K562 (cell line): ENCODE results near the gene CDH2. TPM values are rescaled to one million over a fixed set of nuclear protein-coding genes. Genes with fewer than 3 reads are reported as not detected.

Source experiments
- ATAC-seq: fragments of 200-7000 bp; cut with Tn5 transposase; 3 replicates; pipeline ENCODE4 v1.9.1; 2020; ENCODE audit warnings: moderate library complexity
- BruUV-seq: library from RNA; stranded (reverse); fragments of 400-500 nt; replicated peaks from 2 replicates; lab custom pipeline; 2021; lab: Mats Ljungman, UMichigan
- CTCF ChIA-PET: fragments of 300-600 bp; formaldehyde crosslinking; extraction: SDS; loops from one replicate; lab custom pipeline; 2021; ENCODE audit warnings: low intra/inter-chr PET ratio; lab: Yijun Ruan, JAX
- POLR2A ChIA-PET: fragments of 300-600, 350-650 bp; sonication (Branson Sonifier 250); formaldehyde crosslinking; extraction: SDS; loops from one replicate; lab custom pipeline; 2021; ENCODE audit warnings: antibody characterized with exemption, inconsistent platforms; lab: Yijun Ruan, JAX
- DNase-seq, 4 experiments: peaks; one replicate each; pipeline versions ENCODE4 v3.0.0 to v3.0.0-alpha.2; 2011 to 2018; ENCODE audit warnings: low spot score in 3 of 4, mixed read lengths in 3 of 4; ENCODE audit errors: extremely low read depth in 1 of 4
- FAIRE-seq: peaks from 2 replicates; lab custom pipeline; 2011; peaks lifted over from hg19 to GRCh38; lab: Jason Lieb, UNC
- H2AFZ ChIP-seq: 2 replicates; pipeline ENCODE4 v1.6.0; 2011; ENCODE audit warnings: low read depth, low read length, control low read depth, inconsistent platforms
- H3K27ac ChIP-seq: fragments of 200-600 bp; 3 replicates; pipeline ENCODE4 v1.8.0; 2011; ENCODE audit warnings: low read depth, mild to moderate bottlenecking, control low read depth, inconsistent platforms, low read length, moderate library complexity, mixed read lengths; ENCODE audit errors: extremely low read depth
- H3K27me3 ChIP-seq, 2 experiments: fragments of 300-600 bp in 1 of 2; 2 replicates in 1 of 2; 3 replicates in 1 of 2; pipeline versions ENCODE4 v1.6.0 to v1.8.0; 2011; ENCODE audit warnings: inconsistent platforms in 2 of 2, low read length in 2 of 2, mild to moderate bottlenecking in 1 of 2, mixed read lengths in 1 of 2, moderate library complexity in 1 of 2; ENCODE audit not compliant: control insufficient read depth in 2 of 2, insufficient read depth in 2 of 2
- H3K36me3 ChIP-seq: fragments of 300-600 bp; 3 replicates; pipeline ENCODE4 v1.8.0; 2011; ENCODE audit warnings: mild to moderate bottlenecking, low read length, inconsistent platforms; ENCODE audit not compliant: control insufficient read depth, insufficient read depth
- H3K4me1 ChIP-seq, 2 experiments: fragments of 200-600 bp in 1 of 2; replicated peaks in 1 of 2; 2 replicates in 1 of 2; 3 replicates in 1 of 2; pipeline versions ENCODE4 v1.5.1 to v1.8.0; 2011; ENCODE audit warnings: inconsistent platforms in 2 of 2, low read length in 2 of 2, mild to moderate bottlenecking in 1 of 2, mixed read lengths in 1 of 2, moderate library complexity in 1 of 2; ENCODE audit not compliant: control insufficient read depth in 2 of 2, insufficient read depth in 2 of 2
- H3K4me2 ChIP-seq: 2 replicates; pipeline ENCODE4 v1.6.1; 2011; ENCODE audit warnings: low read length, control low read depth, inconsistent platforms, mixed read lengths; ENCODE audit not compliant: insufficient read depth
- H3K4me3 ChIP-seq: fragments of 200-600 bp; sonication (generic), shearing (Covaris generic); 2 replicates; pipeline ENCODE4 v1.5.1; 2016; ENCODE audit warnings: control low read depth, inconsistent platforms
- H3K79me2 ChIP-seq: fragments of 200-600 bp; 3 replicates; pipeline ENCODE4 v1.8.0; 2011; ENCODE audit warnings: low read length, inconsistent platforms; ENCODE audit not compliant: control insufficient read depth, insufficient read depth
- H3K9ac ChIP-seq, 2 experiments: 2 replicates each; pipeline versions ENCODE4 v1.6.0 to v1.6.1; 2011; ENCODE audit warnings: low read depth in 2 of 2, low read length in 2 of 2, control low read depth in 1 of 2, inconsistent platforms in 1 of 2, mild to moderate bottlenecking in 1 of 2, mixed read lengths in 1 of 2; ENCODE audit not compliant: insufficient read depth in 1 of 2
- H3K9me1 ChIP-seq: one replicate; pipeline ENCODE4 v1.6.0; 2011; ENCODE audit warnings: inconsistent platforms, mild to moderate bottlenecking, low read length, moderate library complexity; ENCODE audit not compliant: control insufficient read depth, insufficient read depth
- H3K9me3 ChIP-seq: replicated peaks from 2 replicates; pipeline ENCODE4 v1.5.1; 2011; ENCODE audit warnings: low read depth, low read length, inconsistent platforms; ENCODE audit not compliant: control insufficient read depth, insufficient read depth
- H4K20me1 ChIP-seq: replicated peaks from 2 replicates; pipeline ENCODE4 v1.6.1; 2011; ENCODE audit warnings: low read length, inconsistent platforms, mixed read lengths; ENCODE audit not compliant: control insufficient read depth, insufficient read depth
- ASH1L ChIP-seq: fragments of 450-650 bp; IDR thresholded peaks from 2 replicates; pipeline ENCODE4 v1.6.1; 2018; ENCODE audit warnings: borderline replicate concordance, mild to moderate bottlenecking, low read depth; ENCODE audit not compliant: partially characterized antibody
- ELF4 ChIP-seq: fragments of 450-650 bp; formaldehyde crosslinking; IDR thresholded peaks from 2 replicates; pipeline ENCODE4 v1.4.0; 2022; ENCODE audit warnings: missing genetic modification characterization
- KDM1A ChIP-seq, 2 experiments: fragments of 450-650 bp; IDR thresholded peaks; 2 replicates each; pipeline ENCODE4 v1.6.1; 2016; ENCODE audit warnings: mild to moderate bottlenecking in 2 of 2
- NCOA4 ChIP-seq: fragments of 450-650 bp; IDR thresholded peaks from 2 replicates; pipeline ENCODE4 v1.6.1; 2018; ENCODE audit warnings: mild to moderate bottlenecking; ENCODE audit not compliant: partially characterized antibody
- RNF2 ChIP-seq: sonication (generic); IDR thresholded peaks from 2 replicates; pipeline ENCODE4 v1.6.1; 2016
- THRB ChIP-seq: fragments of 450-650 bp; formaldehyde crosslinking; conservative IDR thresholded peaks from 2 replicates; pipeline ENCODE4 v1.4.0; 2022; ENCODE audit warnings: mild to moderate bottlenecking, missing genetic modification characterization
- ZBTB1 ChIP-seq: sonication (generic); formaldehyde crosslinking; IDR thresholded peaks from 2 replicates; pipeline ENCODE4 v1.8.1; 2023; ENCODE audit warnings: missing genetic modification reagents, low read depth, mild to moderate bottlenecking, borderline replicate concordance
- ZNF445 ChIP-seq: fragments of 250-450 bp; sonication (Bioruptor Pico); IDR thresholded peaks from 2 replicates; pipeline ENCODE4 v1.4.0; 2020; ENCODE audit warnings: low read depth, mild to moderate bottlenecking, moderate library complexity
- ZNF507 ChIP-seq: conservative IDR thresholded peaks from 2 replicates; pipeline ENCODE4 v1.6.1; 2017; ENCODE audit warnings: missing genetic modification characterization, missing compliant biosample characterization
- ZNF551 ChIP-seq: fragments of 250-450 bp; sonication (Bioruptor Pico); IDR thresholded peaks from 2 replicates; pipeline ENCODE4 v1.5.0; 2021; ENCODE audit warnings: mild to moderate bottlenecking, moderate library complexity
- ZNF77 ChIP-seq: fragments of 250-450 bp; sonication (Bioruptor Pico); IDR thresholded peaks from 2 replicates; pipeline ENCODE4 v1.5.0; 2020
- whole genome bisulfite sequencing: fragments of 100-300 bp; shearing (Covaris generic); methylation state at CpG from one replicate; pipeline ENCODE4 v1.1.6; 2016; ENCODE audit warnings: low coverage, mixed read lengths; ENCODE audit not compliant: insufficient coverage; ENCODE audit errors: missing lambda C conversion rate; 5-methylcytosine and 5-hydroxymethylcytosine counted together
- in situ Hi-C: fragments of 300-500 bp; cut with MboI; formaldehyde crosslinking; loops from 4 replicates; pipeline ENCODE4 v1.15.0; 2018; ENCODE audit warnings: inconsistent platforms, mixed read lengths
- intact Hi-C: fragments of 100-400 bp; cut with micrococcal nuclease; formaldehyde crosslinking; loops from 2 replicates; pipeline ENCODE4 v1.14.2; 2022
- polyA plus RNA-seq, 8 experiments: library from polyadenylated mRNA; depleted of rRNA in 4 of 8; stranded (reverse) in 5 of 8; unstranded in 3 of 8; fragments of >200 nt; fragmentation: Nextera tagmentation in 2 of 8; fragmentation: Illumina TruSeq in 1 of 8; extraction: Ambion mirVana in 2 of 8; extraction: Trizol in 1 of 8; gene quantifications; 2 replicates each; pipeline versions ENCODE4 v1.2.1 to v1.2.3, GENCODE V29; 2011 to 2014; ENCODE audit warnings: inconsistent platforms in 1 of 8, missing spikeins in 1 of 8
- total RNA-seq, 7 experiments: library from RNA; depleted of rRNA in 6 of 7; stranded (reverse); fragments of >200 nt in 6 of 7; fragmentation: Illumina TruSeq in 2 of 7; extraction: Trizol in 2 of 7; gene quantifications; 2 replicates each; pipeline versions ENCODE4 v1.2.1 to v1.2.3, GENCODE V29; 2011 to 2021; ENCODE audit warnings: low replicate concordance in 1 of 7
- TF ChIP-seq, protein P1 (sequence below): fragments of 200-800 bp; sonication (Bioruptor generic); IDR thresholded peaks from 2 replicates; pipeline ENCODE4 v1.6.1; 2016; ENCODE audit warnings: missing genetic modification characterization, missing compliant biosample characterization
- TF ChIP-seq, protein P2 (sequence below): sonication (generic); formaldehyde crosslinking; IDR thresholded peaks from 2 replicates; pipeline ENCODE4 v1.8.0; 2022; ENCODE audit warnings: mild to moderate bottlenecking, missing genetic modification reagents

The CDH2 gene
- total and polyA plus RNA-seq, 9 of the 15 experiments (the other 6 are each of a cell fraction or from before 2014, with no cell fraction given), result 0.04 TPM; not detected in 8

GRCh38 chr18:28039078-28039477 is 137.9 kb downstream of the CDH2 start:
- ChIA-PET CTCF (no interaction called here), POLR2A (no interaction called here)
- FAIRE-seq, result no peak
- no peak overlapping the region for H3K4me3 ChIP-seq
- no peaks in the 10 kb centered on the region for H3K4me1 ChIP-seq
- H4K20me1 ChIP-seq, result no peaks in the 10 kb centered on the region
- no peaks in the 10 kb centered on the region for H3K27me3 ChIP-seq
- H3K36me3 ChIP-seq, result no peaks in the 10 kb centered on the region
- no peak overlapping the region for H3K4me2 ChIP-seq
- H2AFZ ChIP-seq, result no peak overlapping the region
- WGBS, result 8% methylated on average over 5 of the region's 5 CpGs
- intact Hi-C loops (no loop called here), in situ Hi-C loops (no loop called here)
- no peak overlapping the region for H3K27ac ChIP-seq
- no peak for DNase-seq
- no peaks in the 10 kb centered on the region for H3K9me1 ChIP-seq
- no peak for ATAC-seq
- no peak overlapping the region for H3K9ac ChIP-seq
- no peaks in the 10 kb centered on the region for H3K9me3 ChIP-seq
- no peaks in the 10 kb centered on the region for H3K79me2 ChIP-seq
- no TSS peak for BruUV-seq
- TF ChIP-seq ZNF507 (tag) (no peak), KDM1A (IDR thresholded peaks at IDR 0.05) (no peak), ZNF551 (no peak), RNF2 (no peak), ELF4 (CRISPR knock-in tag) (no peak), NCOA4 (no peak), THRB (CRISPR knock-in tag) (no peak), ZNF445 (CRISPR knock-in tag) (no peak), ZNF77 (no peak), ASH1L (no peak), ZBTB1 (CRISPR knock-in tag) (no peak)
- TF ChIP-seq, protein P1, sequence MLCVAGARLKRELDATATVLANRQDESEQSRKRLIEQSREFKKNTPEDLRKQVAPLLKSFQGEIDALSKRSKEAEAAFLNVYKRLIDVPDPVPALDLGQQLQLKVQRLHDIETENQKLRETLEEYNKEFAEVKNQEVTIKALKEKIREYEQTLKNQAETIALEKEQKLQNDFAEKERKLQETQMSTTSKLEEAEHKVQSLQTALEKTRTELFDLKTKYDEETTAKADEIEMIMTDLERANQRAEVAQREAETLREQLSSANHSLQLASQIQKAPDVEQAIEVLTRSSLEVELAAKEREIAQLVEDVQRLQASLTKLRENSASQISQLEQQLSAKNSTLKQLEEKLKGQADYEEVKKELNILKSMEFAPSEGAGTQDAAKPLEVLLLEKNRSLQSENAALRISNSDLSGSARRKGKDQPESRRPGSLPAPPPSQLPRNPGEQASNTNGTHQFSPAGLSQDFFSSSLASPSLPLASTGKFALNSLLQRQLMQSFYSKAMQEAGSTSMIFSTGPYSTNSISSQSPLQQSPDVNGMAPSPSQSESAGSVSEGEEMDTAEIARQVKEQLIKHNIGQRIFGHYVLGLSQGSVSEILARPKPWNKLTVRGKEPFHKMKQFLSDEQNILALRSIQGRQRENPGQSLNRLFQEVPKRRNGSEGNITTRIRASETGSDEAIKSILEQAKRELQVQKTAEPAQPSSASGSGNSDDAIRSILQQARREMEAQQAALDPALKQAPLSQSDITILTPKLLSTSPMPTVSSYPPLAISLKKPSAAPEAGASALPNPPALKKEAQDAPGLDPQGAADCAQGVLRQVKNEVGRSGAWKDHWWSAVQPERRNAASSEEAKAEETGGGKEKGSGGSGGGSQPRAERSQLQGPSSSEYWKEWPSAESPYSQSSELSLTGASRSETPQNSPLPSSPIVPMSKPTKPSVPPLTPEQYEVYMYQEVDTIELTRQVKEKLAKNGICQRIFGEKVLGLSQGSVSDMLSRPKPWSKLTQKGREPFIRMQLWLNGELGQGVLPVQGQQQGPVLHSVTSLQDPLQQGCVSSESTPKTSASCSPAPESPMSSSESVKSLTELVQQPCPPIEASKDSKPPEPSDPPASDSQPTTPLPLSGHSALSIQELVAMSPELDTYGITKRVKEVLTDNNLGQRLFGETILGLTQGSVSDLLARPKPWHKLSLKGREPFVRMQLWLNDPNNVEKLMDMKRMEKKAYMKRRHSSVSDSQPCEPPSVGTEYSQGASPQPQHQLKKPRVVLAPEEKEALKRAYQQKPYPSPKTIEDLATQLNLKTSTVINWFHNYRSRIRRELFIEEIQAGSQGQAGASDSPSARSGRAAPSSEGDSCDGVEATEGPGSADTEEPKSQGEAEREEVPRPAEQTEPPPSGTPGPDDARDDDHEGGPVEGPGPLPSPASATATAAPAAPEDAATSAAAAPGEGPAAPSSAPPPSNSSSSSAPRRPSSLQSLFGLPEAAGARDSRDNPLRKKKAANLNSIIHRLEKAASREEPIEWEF (CRISPR knock-in tag), result no peak
- TF ChIP-seq, protein P2, sequence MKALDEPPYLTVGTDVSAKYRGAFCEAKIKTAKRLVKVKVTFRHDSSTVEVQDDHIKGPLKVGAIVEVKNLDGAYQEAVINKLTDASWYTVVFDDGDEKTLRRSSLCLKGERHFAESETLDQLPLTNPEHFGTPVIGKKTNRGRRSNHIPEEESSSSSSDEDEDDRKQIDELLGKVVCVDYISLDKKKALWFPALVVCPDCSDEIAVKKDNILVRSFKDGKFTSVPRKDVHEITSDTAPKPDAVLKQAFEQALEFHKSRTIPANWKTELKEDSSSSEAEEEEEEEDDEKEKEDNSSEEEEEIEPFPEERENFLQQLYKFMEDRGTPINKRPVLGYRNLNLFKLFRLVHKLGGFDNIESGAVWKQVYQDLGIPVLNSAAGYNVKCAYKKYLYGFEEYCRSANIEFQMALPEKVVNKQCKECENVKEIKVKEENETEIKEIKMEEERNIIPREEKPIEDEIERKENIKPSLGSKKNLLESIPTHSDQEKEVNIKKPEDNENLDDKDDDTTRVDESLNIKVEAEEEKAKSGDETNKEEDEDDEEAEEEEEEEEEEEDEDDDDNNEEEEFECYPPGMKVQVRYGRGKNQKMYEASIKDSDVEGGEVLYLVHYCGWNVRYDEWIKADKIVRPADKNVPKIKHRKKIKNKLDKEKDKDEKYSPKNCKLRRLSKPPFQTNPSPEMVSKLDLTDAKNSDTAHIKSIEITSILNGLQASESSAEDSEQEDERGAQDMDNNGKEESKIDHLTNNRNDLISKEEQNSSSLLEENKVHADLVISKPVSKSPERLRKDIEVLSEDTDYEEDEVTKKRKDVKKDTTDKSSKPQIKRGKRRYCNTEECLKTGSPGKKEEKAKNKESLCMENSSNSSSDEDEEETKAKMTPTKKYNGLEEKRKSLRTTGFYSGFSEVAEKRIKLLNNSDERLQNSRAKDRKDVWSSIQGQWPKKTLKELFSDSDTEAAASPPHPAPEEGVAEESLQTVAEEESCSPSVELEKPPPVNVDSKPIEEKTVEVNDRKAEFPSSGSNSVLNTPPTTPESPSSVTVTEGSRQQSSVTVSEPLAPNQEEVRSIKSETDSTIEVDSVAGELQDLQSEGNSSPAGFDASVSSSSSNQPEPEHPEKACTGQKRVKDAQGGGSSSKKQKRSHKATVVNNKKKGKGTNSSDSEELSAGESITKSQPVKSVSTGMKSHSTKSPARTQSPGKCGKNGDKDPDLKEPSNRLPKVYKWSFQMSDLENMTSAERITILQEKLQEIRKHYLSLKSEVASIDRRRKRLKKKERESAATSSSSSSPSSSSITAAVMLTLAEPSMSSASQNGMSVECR (CRISPR knock-in tag), result no peak
